Epithelial cell of esophagus (primary cell): ENCODE results near the gene GRAMD4.
"Not testable (repeated sequence)": the region's sequence is repeated elsewhere in the genome, so short reads cannot be mapped to it uniquely, and the experiment has no call there.

ENCODE experiments used
- DNase-seq: peaks from one replicate; pipeline ENCODE4 v3.0.0; 2010; ENCODE audit warnings: low read depth
- H3K4me3 ChIP-seq: 2 replicates; pipeline ENCODE4 v1.5.1; 2011; ENCODE audit warnings: mild to moderate bottlenecking, low read length, control low read depth
- CTCF ChIP-seq: IDR thresholded peaks from 2 replicates; pipeline ENCODE4 v1.5.1; 2011; ENCODE audit warnings: low read depth, mild to moderate bottlenecking, low read length, control low read depth, inconsistent platforms; ENCODE audit not compliant: insufficient read depth; ENCODE audit errors: missing control alignments

The GRAMD4 gene

GRCh38 chr22:46638601-46639431 is 18.6 kb downstream of the GRAMD4 start:
- no peak for DNase-seq
- H3K4me3 ChIP-seq, result no peak overlapping the region
- no peak for TF ChIP-seq CTCF

GRCh38 chr22:46639843-46640242 is 19.7 kb downstream of the GRAMD4 start:
- no peak for DNase-seq
- no peak for TF ChIP-seq CTCF
- no peak overlapping the region for H3K4me3 ChIP-seq

- H3K4me3 ChIP-seq, result no peak overlapping the region
- no peak for DNase-seq
- no peak for TF ChIP-seq CTCF
Observed at GRCh38 chr22:46640293-46641055, 20.3 kb downstream of the GRAMD4 start.

- H3K4me3 ChIP-seq, result no peak overlapping the region
- DNase-seq, result no peak
Observed at GRCh38 chr22:46641811-46642266, 21.7 kb downstream of the GRAMD4 start.

GRCh38 chr22:46642840-46643480 is 22.8 kb downstream of the GRAMD4 start:
- not testable (repeated sequence) for H3K4me3 ChIP-seq, DNase-seq

More at GRCh38 chr22:46641811-46642266, 21.7 kb downstream of the GRAMD4 start:
- TF ChIP-seq CTCF, result no peak

- no peak for TF ChIP-seq CTCF
- DNase-seq, result no peak
- H3K4me3 ChIP-seq, result no peak overlapping the region
Observed at GRCh38 chr22:46646531-46647215, 26.5 kb downstream of the GRAMD4 start.

GRCh38 chr22:46648225-46648820 is 28.1 kb downstream of the GRAMD4 start:
- DNase-seq, H3K4me3 ChIP-seq: not testable (repeated sequence)
